Activated CD8-positive, alpha-beta memory T cell treated with anti-CD3 and anti-CD28 coated beads, Interleukin-2, amount 50 U/mL, for 1 hour (primary cell): Measurements from ENCODE around the gene NUB1.

Experiments used
- DNase-seq: peaks from one replicate; pipeline ENCODE4 v3.0.0-alpha.2; 2020; ENCODE audit errors: extremely low read depth

Gene NUB1

GRCh38 chr7:151423936-151424335 lies 82.3 kb downstream of the NUB1 start:
- DNase-seq, result no peak

- no peak for DNase-seq
Measured at GRCh38 chr7:151424799-151425198, 83.2 kb downstream of the NUB1 start.

- no peak for DNase-seq
Measured at GRCh38 chr7:151425670-151426440, 84.2 kb downstream of the NUB1 start.

- DNase-seq, result no peak
Measured at GRCh38 chr7:151426441-151426903, 84.9 kb downstream of the NUB1 start.

GRCh38 chr7:151426904-151427704 lies 85.5 kb downstream of the NUB1 start:
- DNase-seq, result no peak

GRCh38 chr7:151427705-151428377 lies 86.2 kb downstream of the NUB1 start:
- no peak for DNase-seq
